Mesenteric fat pad (tissue), 1 donor: Measurements from ENCODE around the gene VPS37D. TPM values are rescaled to one million over a fixed set of nuclear protein-coding genes. Genes with fewer than 3 reads are reported as not detected.
"Not testable (repeated sequence)": the region's sequence is repeated elsewhere in the genome, so short reads cannot be mapped to it uniquely, and the experiment has no call there.

ENCODE experiments used
- DNase-seq: peaks from one replicate; pipeline ENCODE4 v3.0.0-alpha.2; 2020; ENCODE audit warnings: low spot score
- long read RNA-seq: library from polyadenylated mRNA; unstranded; transcript quantifications from one replicate; pipeline ENCODE4 v2.0.0, GENCODE V29; 2020
- total RNA-seq: library from RNA; stranded (reverse); fragmentation: NEBNext Ultra II Directional; extraction: Animal tissue kit (Norgen Biotek cat#: 25700); gene quantifications from one replicate; pipeline ENCODE4 v1.2.1, GENCODE V29; 2021
- donor health status: DM: yes; HTN: yes; CAD: no.

VPS37D gene
- total RNA-seq: 2.0 TPM
- long read RNA-seq: 0 reads

GRCh38 chr7:73667344-73668102 is at the start of gene VPS37D:
Gene VPS37D (plus strand): TSS chr7:73667831. CDS start chr7:73667959, 128 bp downstream.
- DNase-seq: peak; percentile 97

- DNase-seq: no peak
These were observed 49.1 kb upstream of the VPS37D start for GRCh38 chr7:73618538-73618937.

GRCh38 chr7:73619394-73619793 is 48.2 kb upstream of the VPS37D start:
- DNase-seq: not testable (repeated sequence)

GRCh38 chr7:73621168-73622063 is 46.2 kb upstream of the VPS37D start:
- DNase-seq: no peak

GRCh38 chr7:73622527-73622908 is 45.1 kb upstream of the VPS37D start:
- no peak for DNase-seq

- no peak for DNase-seq
These were observed 44.5 kb upstream of the VPS37D start for GRCh38 chr7:73622909-73623797.

GRCh38 chr7:73623798-73624668 is 43.6 kb upstream of the VPS37D start, which contains the start of gene MLXIPL:
Gene MLXIPL (minus strand): TSS chr7:73624522. CDS start chr7:73624492, 30 bp downstream.
- DNase-seq: peak; percentile 92

GRCh38 chr7:73624669-73625001 is 43.0 kb upstream of the VPS37D start:
- no peak for DNase-seq

GRCh38 chr7:73625276-73625675 is 42.4 kb upstream of the VPS37D start:
- DNase-seq: no peak

GRCh38 chr7:73626814-73627213 is 40.8 kb upstream of the VPS37D start:
- DNase-seq: no peak

- no peak for DNase-seq
These were observed 39.1 kb upstream of the VPS37D start for GRCh38 chr7:73628504-73628903.

GRCh38 chr7:73631558-73631957 is 36.1 kb upstream of the VPS37D start:
- DNase-seq: no peak

- DNase-seq: no peak
These were observed 34.3 kb upstream of the VPS37D start for GRCh38 chr7:73633323-73633722.

GRCh38 chr7:73633844-73634243 is 33.8 kb upstream of the VPS37D start:
- no peak for DNase-seq

- DNase-seq: no peak
These were observed 32.0 kb upstream of the VPS37D start for GRCh38 chr7:73635428-73636200.

- DNase-seq: no peak
These were observed 28.7 kb upstream of the VPS37D start for GRCh38 chr7:73638911-73639310.

- no peak for DNase-seq
These were observed 24.8 kb upstream of the VPS37D start for GRCh38 chr7:73642834-73643233.

- DNase-seq: no peak
These were observed 22.8 kb upstream of the VPS37D start for GRCh38 chr7:73644688-73645286.

GRCh38 chr7:73645643-73646174 is 21.9 kb upstream of the VPS37D start:
- no peak for DNase-seq
